H1 (cell line): ENCODE results near the gene NFX1. TPM values are rescaled to one million over a fixed set of nuclear protein-coding genes. Genes with fewer than 3 reads are reported as not detected.

Experiments used
- ASH2L ChIP-seq: fragments of 200-600, 300-600 bp; sonication (generic); IDR thresholded peaks from one replicate; pipeline ENCODE4 v1.7.1; 2017; ENCODE audit warnings: low read length
- CREB1 ChIP-seq: IDR thresholded peaks from 2 replicates; pipeline ENCODE4 v1.6.1; 2012; ENCODE audit warnings: inconsistent platforms
- EGR1 ChIP-seq: IDR thresholded peaks from 2 replicates; pipeline ENCODE4 v1.6.1; 2011; ENCODE audit warnings: low read depth, low read length, borderline replicate concordance
- FOSL1 ChIP-seq: IDR thresholded peaks from 2 replicates; pipeline ENCODE4 v1.6.1; 2011; ENCODE audit warnings: mild to moderate bottlenecking, low read depth, low read length, moderate library complexity; ENCODE audit not compliant: insufficient read depth
- HDAC6 ChIP-seq: IDR thresholded peaks from one replicate; pipeline ENCODE4 v1.7.1; 2012; ENCODE audit warnings: low read depth, mild to moderate bottlenecking, inconsistent platforms, low read length, moderate library complexity
- KDM5A ChIP-seq: fragments of 200-600 bp; IDR thresholded peaks from 2 replicates; pipeline ENCODE4 v1.7.1; 2012; ENCODE audit warnings: mild to moderate bottlenecking, low read length, inconsistent platforms, mixed read lengths
- MAX ChIP-seq: IDR thresholded peaks from 2 replicates; pipeline ENCODE4 v1.6.1; 2012; ENCODE audit warnings: inconsistent platforms
- PHF8 ChIP-seq: fragments of 200-600 bp; sonication (generic); conservative IDR thresholded peaks from 2 replicates; pipeline ENCODE4 v1.7.1; 2012; ENCODE audit warnings: low read depth, mild to moderate bottlenecking, inconsistent platforms, low read length, moderate library complexity
- POU5F1 ChIP-seq: IDR thresholded peaks from 2 replicates; pipeline ENCODE4 v1.6.1; 2011; ENCODE audit warnings: low read depth, mild to moderate bottlenecking, low read length, moderate library complexity
- RAD21 ChIP-seq, 2 experiments: IDR thresholded peaks in 1 of 2; conservative IDR thresholded peaks in 1 of 2; 2 replicates each; pipeline ENCODE4 v1.6.1; 2011; ENCODE audit warnings: low read depth in 2 of 2, low read length in 2 of 2, improper control_type of control experiment in 1 of 2, inconsistent platforms in 1 of 2, mild to moderate bottlenecking in 1 of 2, moderate library complexity in 1 of 2
- RBBP5 ChIP-seq: IDR thresholded peaks from 2 replicates; pipeline ENCODE4 v1.7.1; 2012; ENCODE audit warnings: low read depth, mild to moderate bottlenecking, inconsistent platforms, low read length, moderate library complexity, borderline replicate concordance
- SIN3A ChIP-seq, 2 experiments: IDR thresholded peaks in 1 of 2; conservative IDR thresholded peaks in 1 of 2; 2 replicates each; pipeline ENCODE4 v1.6.1; 2011 to 2012; ENCODE audit warnings: low read length in 2 of 2, improper control_type of control experiment in 1 of 2, low read depth in 1 of 2, mild to moderate bottlenecking in 1 of 2
- SIRT6 ChIP-seq: IDR thresholded peaks from one replicate; pipeline ENCODE4 v1.7.1; 2012; ENCODE audit warnings: low read length, inconsistent platforms
- SIX5 ChIP-seq: IDR thresholded peaks from 2 replicates; pipeline ENCODE4 v1.6.1; 2011; ENCODE audit warnings: mild to moderate bottlenecking, low read depth, low read length
- SRF ChIP-seq: IDR thresholded peaks from 2 replicates; pipeline ENCODE4 v1.6.1; 2011; ENCODE audit warnings: mild to moderate bottlenecking, low read depth, low read length, moderate library complexity
- TBP ChIP-seq: IDR thresholded peaks from 2 replicates; pipeline ENCODE4 v1.6.1; 2011; ENCODE audit warnings: low read depth, low read length, improper control_type of control experiment
- TEAD4 ChIP-seq: IDR thresholded peaks from 2 replicates; pipeline ENCODE4 v1.6.1; 2012; ENCODE audit warnings: low read depth, low read length, inconsistent platforms, mixed read lengths
- USF2 ChIP-seq: IDR thresholded peaks from 2 replicates; pipeline ENCODE4 v1.6.1; 2011; ENCODE audit warnings: low read length, improper control_type of control experiment
- ZNF274 ChIP-seq: IDR thresholded peaks from 2 replicates; pipeline ENCODE4 v1.7.0; 2012; ENCODE audit warnings: low read length, borderline replicate concordance; ENCODE audit errors: extremely low read depth
- polyA plus RNA-seq, 7 experiments: library from polyadenylated mRNA; depleted of rRNA in 3 of 7; stranded (reverse) in 5 of 7; unstranded in 2 of 7; fragments of >200 nt in 5 of 7; fragments of 200-250 nt in 2 of 7; gene quantifications; 1 replicate in 5 of 7; 2 replicates in 1 of 7; 4 replicates in 1 of 7; pipeline versions ENCODE4 v1.2.1 to v1.2.3, GENCODE V29; 2011 to 2013; ENCODE audit warnings: missing spikeins in 2 of 7, mixed read lengths in 2 of 7
- total RNA-seq: library from RNA; stranded (reverse); fragmentation: NEBNext Ultra II Directional; extraction: Animal tissue kit (Norgen Biotek cat#: 25700); gene quantifications from 2 replicates; pipeline ENCODE4 v1.2.1, GENCODE V29; 2021
- TF ChIP-seq, protein P1 (sequence below): IDR thresholded peaks from 2 replicates; pipeline ENCODE4 v1.6.1; 2012; ENCODE audit warnings: low read length, inconsistent platforms

The NFX1 gene
- total and polyA plus RNA-seq, 2 of the 8 experiments (the other 6 are each of a cell fraction or from before 2014, with no cell fraction given) = 19.4 to 28.4 TPM

- peak; percentile 98 for TF ChIP-seq USF2
- TF ChIP-seq RBBP5 = peak; percentile 80; the same call in 1 of the 2 replicates
- no peak for TF ChIP-seq FOSL1
- no peak for TF ChIP-seq HDAC6
- peak; percentile 92 for TF ChIP-seq TBP
- peak; percentile 97 for TF ChIP-seq ASH2L
- TF ChIP-seq SIN3A (conservative IDR thresholded peaks at IDR 0.05 in 1 of 2, IDR thresholded peaks at IDR 0.05 in 1 of 2; ENCODE audit: low read depth in 1 of 2, low read length in 2 of 2) = peak in 1 of 2 experiments; percentile 97; a peak in 2 of 4 replicates
- TF ChIP-seq CREB1 = peak; percentile 99
- peak; percentile 13; the same call in 1 of the 2 replicates for TF ChIP-seq TEAD4
- TF ChIP-seq KDM5A = peak; percentile 84
- no peak for TF ChIP-seq SIX5
- no peak for TF ChIP-seq RAD21 (IDR thresholded peaks at IDR 0.05 in 1 of 2, conservative IDR thresholded peaks at IDR 0.05 in 1 of 2; ENCODE audit: low read depth in 2 of 2, low read length in 2 of 2)
- TF ChIP-seq MAX = peak; percentile 96
- TF ChIP-seq PHF8 = peak; percentile 87
- TF ChIP-seq, protein P1, sequence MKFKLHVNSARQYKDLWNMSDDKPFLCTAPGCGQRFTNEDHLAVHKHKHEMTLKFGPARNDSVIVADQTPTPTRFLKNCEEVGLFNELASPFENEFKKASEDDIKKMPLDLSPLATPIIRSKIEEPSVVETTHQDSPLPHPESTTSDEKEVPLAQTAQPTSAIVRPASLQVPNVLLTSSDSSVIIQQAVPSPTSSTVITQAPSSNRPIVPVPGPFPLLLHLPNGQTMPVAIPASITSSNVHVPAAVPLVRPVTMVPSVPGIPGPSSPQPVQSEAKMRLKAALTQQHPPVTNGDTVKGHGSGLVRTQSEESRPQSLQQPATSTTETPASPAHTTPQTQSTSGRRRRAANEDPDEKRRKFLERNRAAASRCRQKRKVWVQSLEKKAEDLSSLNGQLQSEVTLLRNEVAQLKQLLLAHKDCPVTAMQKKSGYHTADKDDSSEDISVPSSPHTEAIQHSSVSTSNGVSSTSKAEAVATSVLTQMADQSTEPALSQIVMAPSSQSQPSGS = no peak
- peak; percentile 78; the same call in 1 of the 2 replicates for TF ChIP-seq EGR1
- no peak for TF ChIP-seq SIRT6
- TF ChIP-seq POU5F1 = no peak
- TF ChIP-seq ZNF274 = no peak
- peak; percentile 90 for TF ChIP-seq SRF
Observed at GRCh38 chr9:33290247-33291030, at the start of gene NFX1 (continued).
